Keratinocyte (primary cell): ENCODE data around the gene STAM2. TPM values are rescaled to one million over a fixed set of nuclear protein-coding genes. Genes with fewer than 3 reads are reported as not detected.
"Not testable (repeated sequence)": the region's sequence is repeated elsewhere in the genome, so short reads cannot be mapped to it uniquely, and the experiment has no call there.

Experiments
- DNase-seq: peaks from one replicate; pipeline ENCODE4 v3.0.0-alpha.2; 2011; ENCODE audit warnings: low read depth, missing footprints, low spot score
- FAIRE-seq: peaks from 2 replicates; lab custom pipeline; 2011; peaks lifted over from hg19 to GRCh38; lab: Jason Lieb, UNC
- H2AFZ ChIP-seq: 2 replicates; pipeline ENCODE4 v1.6.0; 2012; ENCODE audit warnings: low read length, control low read depth, inconsistent platforms; ENCODE audit not compliant: control insufficient read depth
- H3K27ac ChIP-seq: 2 replicates; pipeline ENCODE4 v1.5.1; 2011; ENCODE audit warnings: low read length; ENCODE audit not compliant: control insufficient read depth, insufficient read depth
- H3K27me3 ChIP-seq: 3 replicates; pipeline ENCODE4 v1.6.0; 2011; ENCODE audit warnings: low read length; ENCODE audit not compliant: control insufficient read depth, insufficient read depth; ENCODE audit errors: extremely low read depth
- H3K36me3 ChIP-seq, 2 experiments: 2 replicates in 1 of 2; 3 replicates in 1 of 2; pipeline ENCODE4 v1.5.1; 2011; ENCODE audit warnings: low read length in 2 of 2, mild to moderate bottlenecking in 1 of 2; ENCODE audit not compliant: control insufficient read depth in 2 of 2, insufficient read depth in 2 of 2; ENCODE audit errors: extremely low read depth in 1 of 2
- H3K4me1 ChIP-seq: 3 replicates; pipeline ENCODE4 v1.5.1; 2011; ENCODE audit warnings: low read length; ENCODE audit not compliant: control insufficient read depth, insufficient read depth; ENCODE audit errors: extremely low read depth
- H3K4me2 ChIP-seq: 3 replicates; pipeline ENCODE4 v1.6.0; 2011; ENCODE audit warnings: low read depth, low read length; ENCODE audit not compliant: control insufficient read depth, insufficient read depth; ENCODE audit errors: extremely low read depth
- H3K4me3 ChIP-seq, 3 experiments: fragments of 200-600 bp in 1 of 3; sonication (generic) in 1 of 3; 2 replicates in 2 of 3; 3 replicates in 1 of 3; pipeline ENCODE4 v1.5.1; 2011 to 2016; ENCODE audit warnings: low read length in 3 of 3, mild to moderate bottlenecking in 3 of 3, control low read depth in 2 of 3, inconsistent platforms in 1 of 3, low read depth in 1 of 3, mixed read lengths in 1 of 3, mixed run types in 1 of 3, moderate library complexity in 1 of 3; ENCODE audit not compliant: control insufficient read depth in 2 of 3, insufficient read depth in 2 of 3; ENCODE audit errors: extremely low read depth in 1 of 3
- H3K79me2 ChIP-seq: 2 replicates; pipeline ENCODE4 v1.6.0; 2012; ENCODE audit warnings: low read length; ENCODE audit not compliant: control insufficient read depth, insufficient read depth
- H3K9ac ChIP-seq: 3 replicates; pipeline ENCODE4 v1.6.0; 2011; ENCODE audit warnings: low read length; ENCODE audit not compliant: control insufficient read depth, insufficient read depth; ENCODE audit errors: extremely low read depth
- H3K9me1 ChIP-seq: 3 replicates; pipeline ENCODE4 v1.6.0; 2011; ENCODE audit warnings: low read length; ENCODE audit not compliant: control insufficient read depth, insufficient read depth; ENCODE audit errors: extremely low read depth
- H3K9me3 ChIP-seq: 2 replicates; pipeline ENCODE4 v1.5.1; 2012; ENCODE audit warnings: low read depth, low read length; ENCODE audit not compliant: control insufficient read depth
- H4K20me1 ChIP-seq: 3 replicates; pipeline ENCODE4 v1.6.0; 2011; ENCODE audit warnings: low read length; ENCODE audit not compliant: control insufficient read depth, insufficient read depth; ENCODE audit errors: extremely low read depth
- CTCF ChIP-seq, 3 experiments: IDR thresholded peaks in 1 of 3; conservative IDR thresholded peaks in 1 of 3; optimal IDR thresholded peaks in 1 of 3; 2 replicates in 2 of 3; 3 replicates in 1 of 3; pipeline versions ENCODE3 to v1.5.1; 2011; ENCODE audit warnings: low read length in 3 of 3, mild to moderate bottlenecking in 3 of 3, moderate library complexity in 2 of 3, control low read depth in 1 of 3, inconsistent platforms in 1 of 3; ENCODE audit not compliant: insufficient read depth in 2 of 3; ENCODE audit errors: extremely low read depth in 1 of 3
- EZH2 ChIP-seq: IDR thresholded peaks from one replicate; pipeline ENCODE4 v1.6.1; 2012; ENCODE audit warnings: inconsistent platforms, mild to moderate bottlenecking, low read length, moderate library complexity
- dilution Hi-C: fragments of 300-500 bp; cut with MboI; formaldehyde crosslinking; loops from one replicate; pipeline ENCODE4 v1.7.0; 2020; ENCODE audit warnings: low sequenced_read_pairs; ENCODE audit not compliant: extremely low pct_ligation_motif_present
- polyA plus RNA-seq, 5 experiments: library from polyadenylated mRNA; depleted of rRNA in 3 of 5; stranded (reverse) in 3 of 5; stranded (forward) in 1 of 5; unstranded in 1 of 5; fragments of >200 nt; gene quantifications; 1 replicate in 1 of 5; 2 replicates in 3 of 5; 3 replicates in 1 of 5; pipeline versions ENCODE4 v1.2.1 to v1.2.3, GENCODE V29; 2011 to 2012; ENCODE audit warnings: missing spikeins in 2 of 5, low read depth in 1 of 5, low replicate concordance in 1 of 5

STAM2 gene
- polyA plus RNA-seq, 1 donor (not counting 4 experiments of a cell fraction or from before 2014, with no cell fraction given) = 20.7 TPM

DNA sequence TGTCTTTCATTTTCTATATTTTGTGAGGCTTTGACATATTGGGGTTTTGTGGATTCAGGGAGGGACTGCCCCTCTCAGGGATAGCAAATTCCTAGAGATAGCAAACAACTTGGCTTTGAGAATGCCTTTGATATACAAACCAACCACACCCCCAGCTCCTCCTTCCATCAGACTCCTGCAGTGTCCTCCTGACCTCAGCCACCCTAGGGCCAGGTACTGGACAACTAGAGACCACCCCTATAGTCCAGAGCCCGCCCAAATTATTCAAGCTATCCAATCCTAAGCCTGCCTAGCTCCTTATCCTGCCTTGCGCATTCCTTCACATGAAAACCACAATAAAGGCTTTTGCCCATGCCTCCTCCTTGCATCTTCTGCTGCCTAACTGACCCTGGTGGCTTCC, 22.9 kb upstream of the STAM2 start:
- Histone ChIP-seq H3K4me2 (no peak overlapping the region), H3K79me2 (no peaks in the 10 kb centered on the region), H3K4me1 (peaks cover 20% of the 10 kb centered on the region), H4K20me1 (no peaks in the 10 kb centered on the region), H3K4me3 (no peak overlapping the region), H3K36me3 (no peaks in the 10 kb centered on the region), H3K27me3 (no peaks in the 10 kb centered on the region), H3K9ac (no peak overlapping the region), H3K9me1 (no peaks in the 10 kb centered on the region), H2AFZ (no peak overlapping the region), H3K27ac (no peak overlapping the region), H3K9me3 (no peaks in the 10 kb centered on the region)
- TF ChIP-seq CTCF (optimal IDR thresholded peaks at IDR 0.05 in 1 of 3, IDR thresholded peaks at IDR 0.05 in 1 of 3, conservative IDR thresholded peaks at IDR 0.05 in 1 of 3; ENCODE audit: extremely low read depth in 1 of 3, insufficient read depth in 2 of 3, low read length in 3 of 3) (no peak), EZH2 (no peak)
- dilution Hi-C loops = no loop called here
- no peak for FAIRE-seq
- no peak for DNase-seq

DNA sequence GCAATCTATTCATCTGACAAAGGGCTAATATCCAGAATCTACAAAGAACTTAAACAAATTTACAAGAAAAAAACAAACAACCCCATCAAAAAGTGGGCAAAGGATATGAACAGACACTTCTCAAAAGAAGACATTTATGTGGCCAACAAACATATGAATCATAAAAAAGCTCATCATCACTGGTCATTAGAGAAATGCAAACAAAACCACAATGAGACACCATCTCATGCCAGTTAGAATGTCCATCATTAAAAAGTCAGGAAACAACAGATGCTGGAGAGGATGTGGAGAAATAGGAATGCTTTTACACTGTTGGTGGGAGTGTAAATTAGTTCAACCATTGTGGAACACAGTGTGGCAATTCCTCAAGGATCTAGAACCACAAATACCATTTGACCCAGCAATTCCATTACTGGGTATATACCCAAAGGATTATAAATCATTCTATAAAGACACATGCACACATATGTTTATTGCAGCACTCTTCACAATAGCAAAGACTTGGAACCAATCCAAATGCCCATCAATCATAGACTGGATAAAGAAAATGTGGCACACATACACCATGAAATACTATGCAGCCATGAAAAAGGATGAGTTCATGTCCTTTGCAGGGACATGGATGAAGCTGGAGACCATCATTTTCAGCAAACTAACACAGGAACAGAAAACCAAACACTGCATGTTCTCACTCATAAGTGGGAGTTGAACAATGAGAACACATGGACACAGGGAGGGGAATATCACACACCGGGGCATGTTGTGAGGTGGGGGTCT, 22.1 kb upstream of the STAM2 start:
- H3K36me3 ChIP-seq, H3K27ac ChIP-seq, H3K9me3 ChIP-seq, H3K4me3 ChIP-seq, H3K27me3 ChIP-seq, H3K9ac ChIP-seq, H4K20me1 ChIP-seq, H2AFZ ChIP-seq, FAIRE-seq, H3K9me1 ChIP-seq, dilution Hi-C loops, H3K4me2 ChIP-seq, H3K79me2 ChIP-seq, DNase-seq: not testable (repeated sequence)
- H3K4me1 ChIP-seq = peaks cover 20% of the 10 kb centered on the region
